DOHH2 (cell line): ENCODE data around the gene GALNT2.

Experiments
- EZH2phosphoT487 ChIP-seq: fragments of 200-600 bp; sonication (generic); IDR thresholded peaks from 2 replicates; pipeline ENCODE4 v1.6.1; 2017; ENCODE audit warnings: borderline replicate concordance, mild to moderate bottlenecking, antibody characterized with exemption, low read length, moderate library complexity, mixed read lengths
- TF ChIP-seq, protein P1 (sequence below): fragments of 200-600 bp; sonication (generic); IDR thresholded peaks from one replicate; pipeline ENCODE4 v1.5.1; 2014; ENCODE audit warnings: antibody characterized with exemption, mild to moderate bottlenecking, low read depth, low read length; ENCODE audit not compliant: poor library complexity, severe bottlenecking

DNA sequence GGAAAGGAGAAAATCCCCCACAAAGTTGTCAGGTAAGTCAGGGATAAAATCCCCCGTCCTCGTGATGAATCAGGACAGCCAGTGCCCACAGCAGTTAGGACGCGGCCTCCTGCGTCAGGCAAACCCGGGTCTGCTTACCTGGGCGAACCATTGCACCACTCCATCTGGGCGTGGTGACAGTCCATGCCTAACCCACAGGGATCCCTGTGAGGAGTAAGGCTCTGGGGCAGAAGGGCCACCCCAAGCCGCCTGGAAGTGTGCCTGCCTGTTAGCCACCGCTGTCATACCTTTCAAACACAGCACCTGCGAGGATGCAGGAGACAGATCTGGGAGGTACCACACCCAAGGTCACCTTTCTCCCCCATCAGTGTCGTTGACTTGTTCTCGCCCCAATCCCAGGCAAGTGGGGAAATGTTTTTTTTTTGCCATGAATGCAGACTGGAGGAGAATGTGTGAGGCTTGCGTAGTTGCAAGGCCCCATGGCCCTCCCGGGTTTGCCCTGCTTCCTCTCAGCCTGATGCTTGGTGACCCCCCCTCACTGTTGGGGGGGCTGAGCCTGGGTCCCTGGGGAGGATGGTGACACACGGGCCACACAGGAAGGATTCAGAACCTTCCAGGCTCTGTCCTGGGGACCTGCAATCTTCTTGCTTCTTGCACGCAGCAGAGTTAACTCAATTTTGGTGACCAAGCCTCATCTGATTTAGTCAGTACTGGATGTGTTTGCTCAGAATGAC, 252.1 kb downstream of the GALNT2 start:
- TF ChIP-seq, protein P1, sequence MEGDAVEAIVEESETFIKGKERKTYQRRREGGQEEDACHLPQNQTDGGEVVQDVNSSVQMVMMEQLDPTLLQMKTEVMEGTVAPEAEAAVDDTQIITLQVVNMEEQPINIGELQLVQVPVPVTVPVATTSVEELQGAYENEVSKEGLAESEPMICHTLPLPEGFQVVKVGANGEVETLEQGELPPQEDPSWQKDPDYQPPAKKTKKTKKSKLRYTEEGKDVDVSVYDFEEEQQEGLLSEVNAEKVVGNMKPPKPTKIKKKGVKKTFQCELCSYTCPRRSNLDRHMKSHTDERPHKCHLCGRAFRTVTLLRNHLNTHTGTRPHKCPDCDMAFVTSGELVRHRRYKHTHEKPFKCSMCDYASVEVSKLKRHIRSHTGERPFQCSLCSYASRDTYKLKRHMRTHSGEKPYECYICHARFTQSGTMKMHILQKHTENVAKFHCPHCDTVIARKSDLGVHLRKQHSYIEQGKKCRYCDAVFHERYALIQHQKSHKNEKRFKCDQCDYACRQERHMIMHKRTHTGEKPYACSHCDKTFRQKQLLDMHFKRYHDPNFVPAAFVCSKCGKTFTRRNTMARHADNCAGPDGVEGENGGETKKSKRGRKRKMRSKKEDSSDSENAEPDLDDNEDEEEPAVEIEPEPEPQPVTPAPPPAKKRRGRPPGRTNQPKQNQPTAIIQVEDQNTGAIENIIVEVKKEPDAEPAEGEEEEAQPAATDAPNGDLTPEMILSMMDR, result no peak
- no peak for TF ChIP-seq EZH2phosphoT487
